ENCODE measurements around the gene SLC30A9. TPM values are rescaled to one million over a fixed set of nuclear protein-coding genes. Genes with fewer than 3 reads are reported as not detected.

SLC30A9 gene
- total and polyA plus RNA-seq, 12 donors, result 9.8 to 95.0 (median 79.7) TPM

DNA sequence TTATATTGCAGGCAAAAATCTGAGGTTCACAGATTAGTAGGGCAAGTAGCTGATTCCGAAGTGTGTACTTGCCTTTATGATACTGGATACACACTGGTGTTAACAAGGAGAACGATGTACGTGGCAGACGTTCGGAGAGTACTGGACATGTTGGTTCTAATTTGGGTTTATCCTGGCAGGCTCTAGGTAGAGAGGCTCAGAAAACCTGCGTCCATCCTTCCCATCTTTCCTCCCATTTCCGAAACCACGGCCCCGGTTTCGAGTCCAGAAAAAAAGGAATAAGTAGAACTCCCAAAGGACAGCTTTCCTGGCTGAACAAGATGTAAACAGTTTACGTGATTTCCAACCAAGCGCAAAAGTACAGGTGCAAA is 351 bp upstream of the SLC30A9 start:
- Histone ChIP-seq H3K9me3 (no peaks in the 10 kb centered on the region), H3K4me1 (peaks cover 0 to 54% (median 34%) of the 10 kb centered on the region in 9 donors), H3K27me3 (no peaks in the 10 kb centered on the region), H3K4me3 (peak overlapping the region; percentile 72 to 97 (median 91)), H3K36me3 (no peaks in the 10 kb centered on the region), H3K27ac (peak overlapping the region; percentile 17 to 94 (median 89))
- WGBS, 2 donors, result 1% methylated on average over 12 of the region's 12 CpGs
- DNase-seq (no peak), ATAC-seq (peak in 7 of 8 donors; percentile 7 to 43 (median 32))
- TF ChIP-seq, protein P1, sequence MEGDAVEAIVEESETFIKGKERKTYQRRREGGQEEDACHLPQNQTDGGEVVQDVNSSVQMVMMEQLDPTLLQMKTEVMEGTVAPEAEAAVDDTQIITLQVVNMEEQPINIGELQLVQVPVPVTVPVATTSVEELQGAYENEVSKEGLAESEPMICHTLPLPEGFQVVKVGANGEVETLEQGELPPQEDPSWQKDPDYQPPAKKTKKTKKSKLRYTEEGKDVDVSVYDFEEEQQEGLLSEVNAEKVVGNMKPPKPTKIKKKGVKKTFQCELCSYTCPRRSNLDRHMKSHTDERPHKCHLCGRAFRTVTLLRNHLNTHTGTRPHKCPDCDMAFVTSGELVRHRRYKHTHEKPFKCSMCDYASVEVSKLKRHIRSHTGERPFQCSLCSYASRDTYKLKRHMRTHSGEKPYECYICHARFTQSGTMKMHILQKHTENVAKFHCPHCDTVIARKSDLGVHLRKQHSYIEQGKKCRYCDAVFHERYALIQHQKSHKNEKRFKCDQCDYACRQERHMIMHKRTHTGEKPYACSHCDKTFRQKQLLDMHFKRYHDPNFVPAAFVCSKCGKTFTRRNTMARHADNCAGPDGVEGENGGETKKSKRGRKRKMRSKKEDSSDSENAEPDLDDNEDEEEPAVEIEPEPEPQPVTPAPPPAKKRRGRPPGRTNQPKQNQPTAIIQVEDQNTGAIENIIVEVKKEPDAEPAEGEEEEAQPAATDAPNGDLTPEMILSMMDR (IDR thresholded peaks at IDR 0.05), result no peak
- intact Hi-C loops (cut with DNase I), result loop anchor here in 3 of 10 donors (5.0 to 10.0 kb wide), 4 partner anchors 48 to 1273 kb away; partner anchors contain the start of gene TMEM33 (in 2 of the 3)

DNA sequence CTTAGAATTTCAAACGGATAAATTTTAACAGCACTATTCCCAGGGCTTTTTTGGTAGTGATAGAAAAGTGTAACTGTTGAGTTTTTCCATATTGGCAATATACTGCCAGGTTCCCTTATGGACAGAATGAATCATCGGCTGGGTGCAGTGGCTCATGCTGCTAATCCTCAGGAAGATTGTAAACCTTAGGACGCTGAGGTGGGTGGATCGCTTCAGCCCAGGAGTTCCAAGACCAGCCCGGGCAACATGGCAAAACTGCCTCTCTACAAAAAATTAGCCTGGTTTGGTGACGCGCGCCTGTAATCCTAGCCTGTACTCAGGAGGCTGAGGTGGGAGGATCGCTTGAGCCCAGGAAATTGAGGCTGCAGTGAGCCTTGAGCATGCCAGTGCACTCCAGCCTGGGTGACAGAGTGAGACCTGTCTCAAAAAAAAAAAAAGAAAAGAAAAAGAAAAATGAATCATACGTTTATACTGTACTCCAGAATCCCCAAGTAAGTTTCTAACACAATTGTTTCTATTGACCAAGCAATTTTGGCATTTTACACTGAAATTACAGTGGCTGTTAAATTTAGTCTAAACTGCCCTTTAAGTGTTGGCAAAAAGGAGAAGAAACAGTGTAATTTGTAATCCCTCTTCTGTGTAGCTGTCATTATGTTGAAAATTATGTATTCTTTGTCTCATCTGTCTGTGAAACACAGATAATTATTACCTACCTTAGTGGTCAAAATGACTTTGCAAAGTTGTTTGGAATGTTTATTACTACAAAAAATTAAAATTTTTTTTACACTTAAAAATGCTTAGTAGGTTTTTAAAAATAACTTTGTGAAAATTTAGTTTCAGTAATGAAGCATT is 1.8 kb downstream of the SLC30A9 start:
- DNase-seq, result no peak
- intact Hi-C loops (cut with DNase I), result loop anchor here in 2 of 10 donors (5.0 to 10.0 kb wide), 2 partner anchors 55 to 57 kb away; partner anchors contain the start of gene TMEM33 (in 2 of the 2)
- TF ChIP-seq, protein P1 (IDR thresholded peaks at IDR 0.05), result no peak
- Histone ChIP-seq H3K4me1 (peaks cover 0 to 54% (median 34%) of the 10 kb centered on the region in 9 donors), H3K27me3 (no peaks in the 10 kb centered on the region), H3K27ac (no peak overlapping the region), H3K36me3 (no peaks in the 10 kb centered on the region), H3K9me3 (no peaks in the 10 kb centered on the region), H3K4me3 (peak overlapping the region in 4 of 10 donors; percentile 72 to 92 (median 83))
- ATAC-seq, result no peak
- 90 to 92% methylated on average over 10 of the region's 10 CpGs for WGBS, 2 donors

DNA sequence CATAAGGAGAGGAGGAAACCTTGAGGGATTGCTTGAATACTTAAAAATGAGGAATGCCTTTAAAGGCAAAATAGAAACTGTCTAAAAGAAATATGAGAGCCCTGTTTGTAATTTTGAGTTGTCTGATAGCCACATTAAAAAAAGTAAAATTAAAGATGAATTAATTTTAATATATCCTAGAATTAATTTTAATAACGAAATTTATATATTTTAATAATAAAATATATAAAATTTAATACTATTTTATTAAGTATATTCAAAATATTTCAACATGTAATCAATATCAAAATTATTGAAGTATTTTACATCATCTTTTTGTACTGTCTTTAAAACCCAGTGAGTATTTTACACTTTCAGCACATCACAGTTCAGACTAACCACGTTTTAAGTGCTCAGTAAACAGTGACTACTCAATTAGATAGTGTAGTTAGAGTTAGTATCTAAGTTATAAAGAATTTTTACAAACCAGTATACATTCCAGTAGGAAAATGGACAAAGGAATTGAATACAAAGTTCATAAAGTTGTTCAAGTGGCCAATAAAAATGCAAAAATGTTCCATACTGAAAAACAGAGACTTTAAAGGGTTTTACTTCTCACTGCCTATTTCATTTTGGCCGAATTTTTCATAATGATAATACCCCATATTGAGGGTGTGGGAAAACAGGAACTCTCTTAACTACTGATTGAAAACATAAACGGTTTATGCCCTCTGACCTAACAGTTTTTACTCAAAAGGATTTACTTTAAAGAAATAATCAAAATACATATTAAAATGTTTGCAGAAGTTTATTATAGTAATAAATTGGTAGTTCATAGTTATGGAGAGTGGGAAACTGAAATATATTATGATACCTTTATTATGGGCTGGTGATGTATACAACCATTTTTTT is 2.9 kb downstream of the SLC30A9 start:
- TF ChIP-seq, protein P1 (IDR thresholded peaks at IDR 0.05), result no peak
- Histone ChIP-seq H3K4me3 (no peak overlapping the region), H3K27ac (no peak overlapping the region), H3K4me1 (peaks cover 0 to 49% (median 34%) of the 10 kb centered on the region in 9 donors), H3K9me3 (no peaks in the 10 kb centered on the region), H3K36me3 (peaks cover 0 to 3% (median 0%) of the 10 kb centered on the region in 9 donors), H3K27me3 (no peaks in the 10 kb centered on the region)
- 86 to 89% methylated on average over 4 of the region's 4 CpGs for WGBS, 2 donors
- intact Hi-C loops (cut with DNase I), result loop anchor here in 2 of 10 donors (5.0 to 10.0 kb wide), 2 partner anchors 56 to 58 kb away; partner anchors contain the start of gene TMEM33 (in 2 of the 2)
- DNase-seq (no peak), ATAC-seq (no peak)
